ENCODE results near the gene C5orf15.
A peak's percentile ranks its signal among the peaks of the same experiment; 100 is the strongest.

C5orf15 gene

GRCh38 chr5:133968204-133968980, at the start of gene C5orf15:
Gene C5orf15, minus strand, starts transcription at chr5:133968625. Its CDS starts 41 bp downstream, at chr5:133968584.
- peak; percentile 95 for DNase-seq (ENCODE audit: low read depth, low spot score)

GRCh38 chr5:134008266-134008749, 39.9 kb upstream of the C5orf15 start:
- DNase-seq (ENCODE audit: low read depth, low spot score), result no peak

- no peak for DNase-seq (ENCODE audit: low read depth, low spot score)
These were observed 39.3 kb upstream of the C5orf15 start for GRCh38 chr5:134007581-134008265.

GRCh38 chr5:134006115-134006514, 37.7 kb upstream of the C5orf15 start:
- DNase-seq (ENCODE audit: low read depth, low spot score), result no peak

- no peak for DNase-seq (ENCODE audit: low read depth, low spot score)
These were observed 37.1 kb upstream of the C5orf15 start for GRCh38 chr5:134005417-134006061.

- no peak for DNase-seq (ENCODE audit: low read depth, low spot score)
These were observed 36.4 kb upstream of the C5orf15 start, which contains the start of gene VDAC1 for GRCh38 chr5:134004626-134005416. Gene VDAC1, minus strand, starts transcription at chr5:134004975. Its CDS starts 11,963 bp downstream, at chr5:133993012.

- DNase-seq (ENCODE audit: low read depth, low spot score), result no peak
These were observed 35.6 kb upstream of the C5orf15 start for GRCh38 chr5:134003817-134004625.

- no peak for DNase-seq (ENCODE audit: low read depth, low spot score)
These were observed 34.8 kb upstream of the C5orf15 start for GRCh38 chr5:134003064-134003816.

GRCh38 chr5:134001938-134002731, 33.7 kb upstream of the C5orf15 start:
- no peak for DNase-seq (ENCODE audit: low read depth, low spot score)

GRCh38 chr5:134000696-134001453, 32.5 kb upstream of the C5orf15 start:
- no peak for DNase-seq (ENCODE audit: low read depth, low spot score)

GRCh38 chr5:134000091-134000511, 31.7 kb upstream of the C5orf15 start:
- DNase-seq (ENCODE audit: low read depth, low spot score), result no peak

- DNase-seq (ENCODE audit: low read depth, low spot score), result no peak
These were observed 30.4 kb upstream of the C5orf15 start for GRCh38 chr5:133998807-133999206.

- no peak for DNase-seq (ENCODE audit: low read depth, low spot score)
These were observed 29.6 kb upstream of the C5orf15 start for GRCh38 chr5:133998042-133998441.

GRCh38 chr5:133996683-133997252, 28.3 kb upstream of the C5orf15 start:
- DNase-seq (ENCODE audit: low read depth, low spot score), result no peak

GRCh38 chr5:133995883-133996563, 27.6 kb upstream of the C5orf15 start:
- DNase-seq (ENCODE audit: low read depth, low spot score), result no peak

- no peak for DNase-seq (ENCODE audit: low read depth, low spot score)
These were observed 26.9 kb upstream of the C5orf15 start for GRCh38 chr5:133995341-133995740.

GRCh38 chr5:133994990-133995333, 26.5 kb upstream of the C5orf15 start:
- DNase-seq (ENCODE audit: low read depth, low spot score), result no peak

Measured in iPS DF 19.7 (cell line).